ENCODE data around the gene SLC29A2. TPM values are rescaled to one million over a fixed set of nuclear protein-coding genes. Genes with fewer than 3 reads are reported as not detected.

SLC29A2 gene
- polyA plus RNA-seq, 6 donors from 2014 or later = 1.1 to 3.7 (median 2.4) TPM

DNA sequence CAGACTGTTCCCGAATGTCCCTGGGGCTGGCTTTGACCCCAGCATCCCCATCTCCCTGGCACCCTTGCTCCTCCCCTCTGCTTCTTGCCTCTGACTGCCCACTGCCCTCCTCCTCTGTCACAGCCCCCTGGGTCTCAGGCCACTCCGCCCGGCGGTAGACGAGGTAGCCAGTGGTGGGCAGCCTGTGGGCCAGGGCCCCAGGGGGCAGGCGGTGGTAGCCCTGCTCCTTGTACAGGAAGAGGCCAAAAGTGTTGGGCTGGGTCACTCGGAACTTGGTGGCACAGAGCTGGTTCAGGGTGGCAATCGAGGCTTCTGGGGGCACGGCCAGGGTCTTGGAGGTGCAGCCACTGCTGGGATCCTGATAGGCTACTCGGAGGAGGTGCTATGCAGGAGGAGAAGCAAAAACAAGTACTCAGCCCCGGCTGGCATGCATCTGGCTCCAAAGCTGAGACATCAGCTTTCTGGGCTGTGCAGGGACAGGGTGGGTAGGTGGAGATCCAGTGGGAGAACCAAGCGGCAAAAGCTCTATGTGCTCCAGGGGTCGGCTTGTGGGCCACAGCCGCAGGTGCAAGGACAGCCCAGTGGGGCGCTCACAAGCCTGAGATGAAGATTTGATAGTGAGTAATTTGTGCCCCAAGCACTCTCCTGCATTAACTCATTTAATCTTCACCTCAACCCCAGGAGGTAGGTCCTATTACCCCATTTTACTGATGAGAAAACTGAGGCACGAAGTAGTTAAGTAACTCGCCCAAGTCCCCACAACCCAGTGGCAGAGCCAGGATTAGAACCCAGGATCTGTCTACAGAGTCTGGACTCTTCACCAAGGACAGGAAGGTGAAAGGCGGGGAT is 39.0 kb downstream of the SLC29A2 start:
- no peak for ATAC-seq (ENCODE audit: low read depth in 2 of 2)
- peaks cover 20 to 23% (median 22%) of the 10 kb centered on the region in 3 donors for H3K4me1 Mint-ChIP-seq

DNA sequence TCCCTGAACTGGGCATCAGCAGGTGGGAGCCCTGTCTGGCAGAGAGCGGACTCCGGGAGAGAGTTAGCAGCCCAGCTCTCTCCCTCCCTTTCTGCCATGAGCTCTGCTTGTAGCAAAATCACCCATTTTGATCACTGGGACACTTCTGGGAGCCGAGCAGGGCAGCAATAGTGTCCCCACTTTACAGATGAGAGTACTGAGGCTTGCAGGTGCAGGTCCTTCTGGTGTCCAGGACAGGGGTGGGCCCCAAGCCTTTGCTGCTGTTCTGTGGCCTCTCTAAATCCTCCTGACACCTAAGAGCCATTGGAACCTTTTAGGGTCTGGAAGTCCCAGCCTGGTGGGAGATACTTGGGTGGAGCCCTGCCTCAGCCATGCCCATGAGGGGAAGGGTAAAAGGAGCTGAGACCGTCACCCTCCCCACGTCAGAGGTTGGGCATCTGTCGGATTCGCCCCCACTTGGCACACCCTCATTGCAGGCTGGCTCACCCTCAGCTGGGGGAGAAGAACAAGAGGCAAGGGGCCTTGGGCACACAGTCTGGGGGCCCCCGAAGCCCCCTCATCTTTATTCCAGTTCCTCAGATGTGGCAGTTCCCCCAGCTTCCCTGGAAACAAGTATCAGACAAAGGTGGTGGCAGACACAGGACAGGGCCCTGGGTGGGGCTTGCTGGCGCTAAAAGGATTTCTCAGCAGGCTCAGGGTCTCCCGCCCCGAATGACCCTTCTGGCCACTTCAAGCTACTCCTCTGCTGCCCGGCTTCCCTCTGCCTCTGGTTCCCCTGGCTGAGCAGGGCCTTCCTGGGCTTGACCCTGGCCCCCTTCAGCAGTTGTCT is 39.8 kb downstream of the SLC29A2 start:
- no peaks in the 10 kb centered on the region for H3K9me3 Mint-ChIP-seq
- ATAC-seq (ENCODE audit: low read depth in 2 of 2) (no peak), DNase-seq (no peak)
- no peak overlapping the region for H3K27ac Mint-ChIP-seq
- H3K4me3 Mint-ChIP-seq = no peak overlapping the region
- peaks cover 24 to 27% (median 24%) of the 10 kb centered on the region in 3 donors for H3K4me1 Mint-ChIP-seq
- H3K36me3 Mint-ChIP-seq = no peaks in the 10 kb centered on the region
- H3K27me3 Mint-ChIP-seq = peaks cover 0 to 23% (median 16%) of the 10 kb centered on the region in 3 donors

More for the DNA sequence above, 39.0 kb downstream of the SLC29A2 start:
- H3K36me3 Mint-ChIP-seq = no peaks in the 10 kb centered on the region
- no peak overlapping the region for H3K27ac Mint-ChIP-seq
- H3K9me3 Mint-ChIP-seq = no peaks in the 10 kb centered on the region
- H3K27me3 Mint-ChIP-seq = peaks cover 0 to 19% (median 10%) of the 10 kb centered on the region in 3 donors
- no peak for DNase-seq
- no peak overlapping the region for H3K4me3 Mint-ChIP-seq

- Mint-ChIP-seq H3K36me3 (no peaks in the 10 kb centered on the region), H3K9me3 (no peaks in the 10 kb centered on the region), H3K27ac (peak overlapping the region in 1 of 6 donors; percentile 49), H3K27me3 (peaks cover 0 to 16% (median 14%) of the 10 kb centered on the region in 3 donors), H3K4me3 (no peak overlapping the region), H3K4me1 (peaks cover 17 to 24% (median 21%) of the 10 kb centered on the region in 3 donors)
- DNase-seq (no peak), ATAC-seq (ENCODE audit: low read depth in 2 of 2) (no peak)
These were observed 40.6 kb downstream of the SLC29A2 start for GRCh38 chr11:66330931-66331330.

- H3K27me3 Mint-ChIP-seq = peaks cover 0 to 8% (median 7%) of the 10 kb centered on the region in 3 donors
- DNase-seq = no peak
- peak overlapping the region in 2 of 8 donors; percentile 8 to 47 for H3K4me3 Mint-ChIP-seq
- no peak for ATAC-seq (ENCODE audit: low read depth in 2 of 2)
- peaks cover 19 to 22% (median 21%) of the 10 kb centered on the region in 3 donors for H3K4me1 Mint-ChIP-seq
- H3K36me3 Mint-ChIP-seq = no peaks in the 10 kb centered on the region
- no peaks in the 10 kb centered on the region for H3K9me3 Mint-ChIP-seq
- H3K27ac Mint-ChIP-seq = peak overlapping the region in 1 of 6 donors; percentile 29
These were observed 42.3 kb downstream of the SLC29A2 start for GRCh38 chr11:66329165-66329673.

DNA sequence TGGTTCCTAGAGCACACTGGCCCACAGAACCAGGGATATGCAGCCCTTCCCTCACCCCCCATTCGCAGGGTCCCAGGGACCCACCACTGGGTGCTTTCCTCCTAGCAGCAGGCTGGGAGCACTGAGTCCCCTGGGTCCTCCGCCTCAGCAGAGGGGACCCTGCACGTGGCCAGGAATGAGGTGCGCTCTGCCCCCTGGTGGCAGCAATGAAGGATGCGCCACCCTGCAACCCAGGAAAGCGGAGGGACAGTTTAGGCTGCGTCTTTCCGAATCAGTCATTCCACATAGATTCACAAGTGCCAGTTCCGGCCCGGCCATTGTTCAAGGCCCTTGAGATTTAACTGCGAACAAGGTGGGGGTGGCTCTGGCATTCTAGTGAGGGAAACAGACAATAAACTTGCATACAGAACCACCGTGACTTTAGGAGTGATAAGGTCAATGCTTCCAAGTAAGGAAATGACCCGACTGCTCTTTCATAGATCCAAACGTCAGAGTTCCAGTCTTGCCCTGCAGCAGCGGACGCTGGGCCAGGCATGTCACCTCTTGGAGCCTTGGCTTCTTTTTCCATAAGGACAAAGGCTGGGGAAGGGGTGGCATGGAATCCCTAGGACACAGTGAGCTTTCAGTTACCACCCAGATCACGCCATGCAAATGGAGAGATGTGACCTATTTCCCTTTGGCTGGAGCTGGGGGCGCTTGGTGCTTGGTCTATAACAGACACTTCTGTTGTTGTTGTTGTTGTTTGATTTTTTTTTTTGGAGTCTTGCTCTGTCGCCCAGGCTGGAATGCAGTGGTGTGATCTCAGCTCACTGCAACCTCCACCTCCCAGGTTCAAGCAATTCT is 43.0 kb downstream of the SLC29A2 start:
- Mint-ChIP-seq H3K9me3 (no peaks in the 10 kb centered on the region), H3K27me3 (peaks cover 0 to 8% (median 7%) of the 10 kb centered on the region in 3 donors), H3K4me3 (peak overlapping the region in 3 of 8 donors; percentile 22 to 71 (median 35)), H3K27ac (peak overlapping the region in 1 of 6 donors; percentile 76), H3K36me3 (no peaks in the 10 kb centered on the region), H3K4me1 (peaks cover 21 to 25% (median 22%) of the 10 kb centered on the region in 3 donors)
- peak; percentile 99 for ATAC-seq (ENCODE audit: low read depth in 2 of 2)
- DNase-seq = peak; percentile 76

- DNase-seq (no peak), ATAC-seq (ENCODE audit: low read depth in 2 of 2) (no peak)
- Mint-ChIP-seq H3K27me3 (peaks cover 0 to 8% (median 7%) of the 10 kb centered on the region in 3 donors), H3K4me3 (no peak overlapping the region), H3K36me3 (no peaks in the 10 kb centered on the region), H3K9me3 (no peaks in the 10 kb centered on the region), H3K27ac (no peak overlapping the region), H3K4me1 (peaks cover 21 to 31% (median 22%) of the 10 kb centered on the region in 3 donors)
These were observed 43.6 kb downstream of the SLC29A2 start for GRCh38 chr11:66328031-66328301.

DNA sequence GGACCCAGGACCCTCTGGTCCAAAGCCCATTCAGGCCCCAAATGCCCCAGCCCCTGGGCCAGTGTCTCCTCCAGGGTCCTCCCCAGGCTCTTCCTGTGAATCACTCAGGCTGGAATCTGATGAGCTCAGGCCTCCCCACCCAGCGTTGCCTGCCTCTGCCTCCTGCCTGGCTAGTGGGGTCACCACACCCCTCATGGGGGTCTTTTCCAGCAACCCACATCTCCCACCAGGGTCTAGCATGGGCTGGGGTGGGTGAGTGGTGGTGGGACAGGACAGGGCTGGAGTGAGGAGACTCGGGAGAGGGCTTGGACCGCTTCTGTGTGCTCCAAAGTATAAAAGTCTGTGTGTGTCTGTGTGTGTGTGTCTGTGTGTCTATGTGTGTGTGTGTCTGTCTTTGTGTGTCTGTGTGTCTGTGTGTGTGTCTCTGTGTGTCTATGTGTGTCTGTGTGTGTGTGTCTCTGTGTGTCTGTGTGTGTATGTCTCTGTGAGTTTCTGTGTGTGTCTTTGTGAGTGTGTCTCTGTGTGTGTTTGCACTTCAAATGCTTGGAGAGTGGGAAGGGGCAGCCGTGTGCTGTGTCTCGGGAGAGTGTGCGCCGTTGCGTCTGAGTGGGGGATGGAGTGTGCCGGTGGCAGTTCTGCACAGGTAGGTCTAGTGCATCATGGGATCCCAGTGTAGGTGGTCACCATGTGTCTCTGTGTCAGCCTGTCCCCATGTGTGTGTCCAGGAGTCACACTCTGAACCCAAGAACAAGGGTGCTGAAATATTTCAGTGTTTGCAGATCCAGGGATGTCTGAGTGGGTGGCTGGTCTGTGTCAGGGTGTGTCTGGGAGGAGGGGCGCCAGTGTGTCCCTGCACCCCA is 44.2 kb downstream of the SLC29A2 start:
- Mint-ChIP-seq H3K4me1 (peaks cover 21 to 34% (median 22%) of the 10 kb centered on the region in 3 donors), H3K36me3 (no peaks in the 10 kb centered on the region), H3K27ac (no peak overlapping the region), H3K27me3 (peaks cover 0 to 10% (median 8%) of the 10 kb centered on the region in 3 donors), H3K9me3 (no peaks in the 10 kb centered on the region), H3K4me3 (peak overlapping the region in 2 of 8 donors; percentile 66 to 81)
- DNase-seq (no peak), ATAC-seq (ENCODE audit: low read depth in 2 of 2) (no peak)

GRCh38 chr11:66326261-66327111 is 45.1 kb downstream of the SLC29A2 start:
- Mint-ChIP-seq H3K4me3 (no peak overlapping the region), H3K27ac (no peak overlapping the region), H3K36me3 (no peaks in the 10 kb centered on the region), H3K9me3 (no peaks in the 10 kb centered on the region), H3K4me1 (peaks cover 21 to 35% (median 22%) of the 10 kb centered on the region in 3 donors), H3K27me3 (peaks cover 0 to 12% (median 8%) of the 10 kb centered on the region in 3 donors)
- no peak for ATAC-seq (ENCODE audit: low read depth in 2 of 2)
- DNase-seq = no peak

DNA sequence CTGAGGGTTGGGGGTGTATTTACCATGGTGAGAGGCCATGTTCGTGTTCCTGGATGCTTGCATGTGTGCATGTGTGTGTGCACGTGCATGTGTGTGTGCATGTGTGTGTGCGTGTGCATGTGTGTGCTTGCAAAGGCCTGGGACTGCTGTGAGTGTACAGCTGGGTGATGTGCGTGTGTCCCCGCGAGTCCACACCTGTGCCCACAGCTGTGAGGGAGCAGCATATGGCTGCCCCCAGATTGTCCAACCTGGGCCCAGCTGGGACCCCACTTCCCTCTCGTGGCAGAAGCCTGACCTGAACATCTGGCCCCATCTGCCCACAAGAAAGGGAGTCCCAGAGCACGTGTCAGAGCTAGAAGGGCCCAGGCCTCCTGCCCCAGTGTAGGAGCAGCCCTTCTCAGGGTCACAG is 46.3 kb downstream of the SLC29A2 start:
- peak overlapping the region in 1 of 6 donors; percentile 79 for H3K27ac Mint-ChIP-seq
- H3K4me3 Mint-ChIP-seq = no peak overlapping the region
- peaks cover 0 to 1% (median 0%) of the 10 kb centered on the region in 7 donors for H3K9me3 Mint-ChIP-seq
- peaks cover 21 to 35% (median 22%) of the 10 kb centered on the region in 3 donors for H3K4me1 Mint-ChIP-seq
- ATAC-seq (ENCODE audit: low read depth in 2 of 2) = no peak
- no peak for DNase-seq
- peaks cover 0 to 12% (median 8%) of the 10 kb centered on the region in 3 donors for H3K27me3 Mint-ChIP-seq
- H3K36me3 Mint-ChIP-seq = no peaks in the 10 kb centered on the region

- H3K36me3 Mint-ChIP-seq = no peaks in the 10 kb centered on the region
- ATAC-seq (ENCODE audit: low read depth in 2 of 2) (no peak), DNase-seq (no peak)
- H3K27me3 Mint-ChIP-seq = peaks cover 0 to 12% (median 8%) of the 10 kb centered on the region in 3 donors
- peaks cover 21 to 35% (median 26%) of the 10 kb centered on the region in 3 donors for H3K4me1 Mint-ChIP-seq
- H3K9me3 Mint-ChIP-seq = peaks cover 0 to 5% (median 0%) of the 10 kb centered on the region in 7 donors
- H3K4me3 Mint-ChIP-seq = peak overlapping the region in 1 of 8 donors; percentile 57
- peak overlapping the region in 1 of 6 donors; percentile 89 for H3K27ac Mint-ChIP-seq
These were observed 46.9 kb downstream of the SLC29A2 start for GRCh38 chr11:66324664-66325063.

DNA sequence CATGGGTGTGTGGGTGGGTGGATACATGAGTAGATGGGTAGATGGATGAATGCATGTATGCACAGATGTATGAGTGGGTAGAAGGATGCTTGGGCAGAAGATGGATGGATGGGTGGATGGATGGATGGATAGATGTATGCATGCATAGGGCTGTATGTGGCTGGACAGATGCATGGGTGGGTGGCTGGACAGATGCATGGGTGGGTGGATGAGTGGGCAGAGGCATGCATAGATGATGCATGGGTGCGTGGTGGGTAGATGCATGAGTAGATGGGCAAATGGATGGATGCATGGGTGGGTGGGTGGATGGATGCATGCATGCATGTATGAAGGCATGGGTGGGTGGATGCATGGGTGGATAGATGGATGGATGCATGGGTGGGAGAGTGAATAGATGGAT is 47.9 kb downstream of the SLC29A2 start:
- H3K27ac Mint-ChIP-seq = no peak overlapping the region
- no peak for ATAC-seq (ENCODE audit: low read depth in 2 of 2)

More for the DNA sequence above, 47.9 kb downstream of the SLC29A2 start:
- DNase-seq = no peak
- Mint-ChIP-seq H3K4me1 (peaks cover 29 to 42% (median 35%) of the 10 kb centered on the region in 3 donors), H3K36me3 (no peaks in the 10 kb centered on the region), H3K27me3 (peaks cover 0 to 12% (median 8%) of the 10 kb centered on the region in 3 donors), H3K4me3 (no peak overlapping the region), H3K9me3 (peaks cover 0 to 5% (median 0%) of the 10 kb centered on the region in 7 donors)

Data from naive B cell (primary cell).